Activated T-cell treated with anti-CD3 and anti-CD28 coated beads for 48 hours (primary cell): Measurements from ENCODE around the gene RNF214.
"Not testable (repeated sequence)": the region's sequence is repeated elsewhere in the genome, so short reads cannot be mapped to it uniquely, and the experiment has no call there.

Experiments
- DNase-seq: peaks from one replicate; pipeline ENCODE4 v3.0.0-alpha.2; 2020; ENCODE audit warnings: low read depth

Gene RNF214

GRCh38 chr11:117232092-117232878 is at the start of gene RNF214:
Gene RNF214 (plus strand): TSS chr11:117232671. CDS start chr11:117234273, 1,602 bp downstream.
- peak; percentile 85 for DNase-seq

DNA sequence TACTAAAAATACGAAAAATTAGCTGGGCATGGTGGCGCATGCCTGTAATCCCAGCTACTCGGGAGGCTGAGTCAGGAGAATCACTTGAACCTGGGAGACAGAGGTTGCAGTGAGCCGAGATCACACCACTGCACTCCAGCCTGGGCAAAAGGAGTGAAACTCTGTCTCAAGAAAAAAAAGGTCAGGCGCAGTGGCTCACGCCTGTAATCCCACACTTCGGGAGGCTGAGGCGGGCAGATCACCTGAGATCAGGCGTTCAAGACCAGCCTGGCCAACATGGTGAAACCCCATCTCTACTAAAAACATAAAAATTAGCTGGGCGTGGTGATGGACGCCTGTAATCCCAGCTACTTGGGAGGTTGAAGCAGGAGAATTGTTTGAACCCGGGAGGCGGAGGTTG is 49.3 kb upstream of the RNF214 start:
- DNase-seq, result not testable (repeated sequence)

DNA sequence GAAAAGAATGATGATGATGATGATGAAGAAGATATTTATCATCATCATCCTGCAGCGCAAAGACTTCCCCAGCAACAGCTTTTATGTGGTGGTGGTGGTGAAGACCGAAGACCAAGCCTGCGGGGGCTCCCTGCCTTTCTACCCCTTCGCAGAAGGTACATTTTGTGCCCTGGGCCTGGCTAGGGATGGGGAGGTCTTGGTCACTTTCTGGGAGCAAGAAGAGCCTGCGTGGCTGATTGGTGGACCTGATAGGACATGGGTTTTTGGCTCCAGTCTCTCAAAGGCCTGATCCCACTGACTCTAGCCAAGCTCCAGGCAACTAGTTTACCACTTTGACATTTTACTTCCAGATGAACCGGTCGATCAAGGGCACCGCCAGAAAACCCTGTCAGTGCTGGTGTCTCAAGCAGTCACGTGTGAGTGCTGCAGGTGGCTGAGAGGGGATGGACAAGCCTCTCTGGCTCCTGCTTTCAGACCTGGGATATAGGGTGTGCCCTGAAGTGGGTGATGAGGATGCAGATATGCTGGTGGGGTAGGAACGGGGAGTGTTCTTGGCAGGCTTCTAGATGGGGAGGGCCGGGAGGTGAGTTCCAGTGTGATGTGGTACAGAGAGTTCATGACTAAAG is 48.6 kb upstream of the RNF214 start:
- no peak for DNase-seq

DNA sequence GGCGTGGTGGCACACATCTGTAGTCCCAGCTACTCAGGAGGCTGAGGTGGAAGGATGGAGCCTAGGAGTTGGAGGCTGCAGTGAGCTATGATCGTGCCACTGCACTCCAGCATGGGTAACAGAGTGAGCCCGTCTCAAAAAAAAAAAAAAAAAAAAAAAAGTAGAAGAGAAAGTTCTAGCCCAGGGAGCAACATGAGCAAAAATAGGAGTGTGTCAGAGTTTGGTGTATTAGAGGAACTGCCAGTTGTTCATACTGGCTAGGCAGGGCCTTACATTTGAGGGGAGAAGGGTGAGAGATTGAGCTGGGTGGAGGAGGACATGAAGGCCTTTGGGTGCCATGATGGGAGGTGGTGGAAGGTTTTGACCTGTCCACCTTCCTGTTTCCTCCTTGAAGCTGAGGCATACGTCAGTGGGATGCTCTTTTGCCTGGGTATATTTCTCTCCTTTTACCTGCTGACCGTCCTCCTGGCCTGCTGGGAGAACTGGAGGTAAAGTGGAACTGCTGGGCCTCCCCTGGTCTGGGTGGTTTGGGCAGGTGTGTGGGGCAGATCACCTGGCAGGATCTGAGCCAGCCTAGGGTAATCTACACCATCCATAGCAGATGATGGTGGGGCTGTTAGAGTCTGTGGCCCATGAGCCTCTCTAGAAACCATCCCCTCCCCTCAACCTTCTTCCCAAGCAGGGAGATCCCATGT is 46.6 kb upstream of the RNF214 start:
- DNase-seq, result no peak

DNA sequence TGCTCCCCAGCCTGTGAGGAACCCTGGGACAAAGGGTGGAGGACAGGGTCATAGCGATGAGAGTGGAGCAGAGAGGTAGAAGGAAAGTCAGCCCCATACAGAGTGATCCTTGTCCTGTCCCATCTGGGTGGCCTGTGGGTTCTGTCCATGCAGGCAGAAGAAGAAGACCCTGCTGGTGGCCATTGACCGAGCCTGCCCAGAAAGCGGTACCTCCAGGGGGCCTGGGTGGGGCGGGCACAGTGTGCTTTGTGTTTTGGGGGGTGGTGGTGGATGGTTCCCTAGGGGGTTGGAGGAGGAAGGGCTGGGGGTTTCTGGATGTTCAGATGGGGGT is 46.1 kb upstream of the RNF214 start:
- no peak for DNase-seq

- no peak for DNase-seq
Observed at GRCh38 chr11:117187007-117187406, 45.5 kb upstream of the RNF214 start.

- DNase-seq, result no peak
Observed at GRCh38 chr11:117187428-117187798, 45.1 kb upstream of the RNF214 start.

GRCh38 chr11:117187799-117188481 is 44.5 kb upstream of the RNF214 start:
- DNase-seq, result no peak

GRCh38 chr11:117188620-117189081 is 43.8 kb upstream of the RNF214 start:
- DNase-seq, result no peak

- no peak for DNase-seq
Observed at GRCh38 chr11:117189191-117189940, 43.1 kb upstream of the RNF214 start.

- DNase-seq, result no peak
Observed at GRCh38 chr11:117189941-117190544, 42.4 kb upstream of the RNF214 start.

GRCh38 chr11:117191680-117192400 is 40.6 kb upstream of the RNF214 start:
- DNase-seq, result no peak

- DNase-seq, result no peak
Observed at GRCh38 chr11:117192401-117192875, 40.0 kb upstream of the RNF214 start.

GRCh38 chr11:117193130-117194020 is 39.1 kb upstream of the RNF214 start:
- DNase-seq, result no peak

GRCh38 chr11:117194267-117194666 is 38.2 kb upstream of the RNF214 start:
- no peak for DNase-seq

DNA sequence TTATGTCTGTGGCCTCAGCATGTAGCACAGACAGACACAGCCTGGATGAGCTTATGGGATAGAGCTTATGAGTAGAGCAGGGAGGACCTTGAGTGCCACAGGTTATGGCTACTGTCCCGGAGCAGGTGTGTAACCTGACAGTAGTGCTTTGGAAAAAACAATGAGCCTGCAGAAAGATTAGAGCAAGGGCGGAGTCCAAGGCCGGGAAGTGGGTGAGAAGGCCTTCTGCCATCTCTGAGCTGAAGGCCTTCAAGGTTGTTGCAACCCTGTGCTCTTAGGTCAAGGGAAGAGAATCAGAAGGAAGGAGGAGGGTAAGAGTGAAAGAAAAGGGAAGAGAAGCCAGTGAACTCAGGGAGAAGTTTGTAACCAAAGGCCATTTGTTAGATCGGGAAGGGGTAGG is 37.2 kb upstream of the RNF214 start:
- DNase-seq, result no peak

DNA sequence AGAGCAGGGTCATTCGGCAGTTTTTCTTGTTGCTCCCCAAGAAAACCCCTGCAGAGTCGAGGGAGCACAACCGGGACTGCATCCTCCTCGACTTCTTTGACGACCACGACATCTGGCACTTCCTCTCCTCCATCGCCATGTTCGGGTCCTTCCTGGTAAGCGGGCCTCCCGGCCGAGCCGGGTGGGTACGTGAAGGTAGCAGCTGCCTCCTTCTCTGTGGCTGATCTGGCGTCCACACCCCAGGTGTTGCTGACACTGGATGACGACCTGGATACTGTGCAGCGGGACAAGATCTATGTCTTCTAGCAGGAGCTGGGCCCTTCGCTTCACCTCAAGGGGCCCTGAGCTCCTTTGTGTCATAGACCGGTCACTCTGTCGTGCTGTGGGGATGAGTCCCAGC is 36.7 kb upstream of the RNF214 start:
- no peak for DNase-seq

- DNase-seq, result no peak
Observed at GRCh38 chr11:117197006-117197405, 35.5 kb upstream of the RNF214 start.
